ENCODE results near the gene NKPD1.
A peak's percentile ranks its signal among the peaks of the same experiment; 100 is the strongest.

The NKPD1 gene

DNA sequence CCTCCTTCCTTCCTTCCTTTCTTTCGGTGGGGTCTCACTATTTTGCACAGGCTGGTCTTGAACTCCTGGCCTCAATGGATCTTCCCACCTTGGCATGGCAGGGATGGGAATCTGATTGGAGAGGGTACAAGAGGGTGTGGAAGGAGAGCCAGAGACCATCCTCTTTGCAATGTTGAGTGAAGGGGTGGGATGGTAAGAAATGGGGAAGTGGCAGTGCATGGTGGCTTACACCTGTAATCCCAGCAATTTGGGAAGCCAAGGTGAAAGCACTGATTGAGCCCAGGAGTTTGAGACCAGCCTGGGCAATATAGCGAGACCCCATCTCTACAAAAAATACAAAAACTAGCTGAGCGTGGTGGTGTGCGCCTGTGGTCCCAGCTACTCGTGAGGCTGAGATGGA is 23.3 kb upstream of the NKPD1 start:
- H3K9me3 ChIP-seq (ENCODE audit: control insufficient read depth, insufficient read depth, low read depth, low read length), result no peaks in the 10 kb centered on the region
- H3K36me3 ChIP-seq (ENCODE audit: control insufficient read depth, insufficient read depth, low read length), result peaks cover 2% of the 10 kb centered on the region; the same call in 1 of the 2 replicates
- no peak overlapping the region for H3K27ac ChIP-seq (ENCODE audit: low read depth, low read length)
- no peak overlapping the region for H3K4me3 ChIP-seq (ENCODE audit: low read depth, low read length)
- H3K9ac ChIP-seq (ENCODE audit: low read length), result no peak overlapping the region
- H3K27me3 ChIP-seq (ENCODE audit: control insufficient read depth, insufficient read depth, low read length), result no peaks in the 10 kb centered on the region
- 0 out of 2 replicates have a peak, but pooled peaks cover 3% of the 10 kb centered on the region for H3K4me1 ChIP-seq (ENCODE audit: control insufficient read depth, insufficient read depth, low read length)

- Histone ChIP-seq H3K4me3 (ENCODE audit: low read depth, low read length) (no peak overlapping the region), H3K4me1 (ENCODE audit: control insufficient read depth, insufficient read depth, low read length) (0 out of 2 replicates have a peak, but pooled peaks cover 3% of the 10 kb centered on the region), H3K27me3 (ENCODE audit: control insufficient read depth, insufficient read depth, low read length) (no peaks in the 10 kb centered on the region), H3K9me3 (ENCODE audit: control insufficient read depth, insufficient read depth, low read depth, low read length) (no peaks in the 10 kb centered on the region), H3K36me3 (ENCODE audit: control insufficient read depth, insufficient read depth, low read length) (peaks cover 2% of the 10 kb centered on the region; the same call in 1 of the 2 replicates), H3K9ac (ENCODE audit: low read length) (no peak overlapping the region), H3K27ac (ENCODE audit: low read depth, low read length) (no peak overlapping the region)
Observed at GRCh38 chr19:45182758-45183157, 22.0 kb upstream of the NKPD1 start.

DNA sequence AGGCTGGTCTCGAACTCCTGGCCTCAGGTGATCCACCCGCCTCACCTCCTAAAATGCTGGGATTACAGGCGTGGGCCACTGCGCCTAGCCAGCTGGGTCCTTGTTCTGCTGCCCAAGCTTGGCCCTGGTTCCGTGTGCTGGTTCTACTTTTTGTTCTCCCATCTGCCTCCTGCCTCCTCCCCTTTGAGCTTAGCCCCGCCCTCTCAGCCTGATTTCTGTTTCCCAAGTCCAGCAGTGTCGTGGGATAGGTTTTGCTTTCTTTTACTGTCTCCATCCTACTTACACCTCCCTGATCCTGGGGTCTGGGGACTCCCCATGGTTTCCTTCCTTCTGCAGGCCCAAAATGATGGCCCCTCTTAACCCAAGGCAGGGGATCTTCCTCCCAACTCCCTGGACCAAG is 20.2 kb upstream of the NKPD1 start:
- no peak overlapping the region for H3K9ac ChIP-seq (ENCODE audit: low read length)
- peaks cover 2% of the 10 kb centered on the region; the same call in 1 of the 2 replicates for H3K36me3 ChIP-seq (ENCODE audit: control insufficient read depth, insufficient read depth, low read length)
- H3K27ac ChIP-seq (ENCODE audit: low read depth, low read length), result no peak overlapping the region
- no peaks in the 10 kb centered on the region for H3K27me3 ChIP-seq (ENCODE audit: control insufficient read depth, insufficient read depth, low read length)
- no peak overlapping the region for H3K4me3 ChIP-seq (ENCODE audit: low read depth, low read length)
- no peaks in the 10 kb centered on the region for H3K4me1 ChIP-seq (ENCODE audit: control insufficient read depth, insufficient read depth, low read length)
- no peaks in the 10 kb centered on the region for H3K9me3 ChIP-seq (ENCODE audit: control insufficient read depth, insufficient read depth, low read depth, low read length)

DNA sequence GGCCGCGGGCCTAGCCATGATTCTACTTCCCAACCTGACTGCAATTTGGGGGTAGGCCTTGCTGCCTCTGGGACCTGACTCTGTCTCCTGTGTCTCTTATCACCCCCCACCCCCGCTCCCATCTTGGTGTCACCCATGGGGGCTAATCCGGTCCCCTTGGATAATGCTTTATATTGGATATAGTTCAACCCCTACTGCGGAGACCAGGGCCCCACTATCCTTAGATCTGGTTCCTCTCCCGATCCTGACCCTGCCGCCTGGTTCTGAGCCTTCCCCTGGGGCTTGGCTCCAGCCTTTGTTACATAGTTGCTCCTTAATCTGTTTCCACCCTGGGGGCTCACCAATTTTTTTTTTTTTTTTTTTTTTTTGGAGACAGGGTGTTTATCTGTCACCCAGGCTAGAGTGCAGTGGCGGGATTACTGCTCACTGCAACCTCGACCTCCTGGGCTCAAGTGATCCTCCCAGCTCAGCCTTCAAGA is 19.1 kb upstream of the NKPD1 start:
- H3K27me3 ChIP-seq (ENCODE audit: control insufficient read depth, insufficient read depth, low read length), result no peaks in the 10 kb centered on the region
- peaks cover 2% of the 10 kb centered on the region; the same call in 1 of the 2 replicates for H3K36me3 ChIP-seq (ENCODE audit: control insufficient read depth, insufficient read depth, low read length)
- H3K4me1 ChIP-seq (ENCODE audit: control insufficient read depth, insufficient read depth, low read length), result no peaks in the 10 kb centered on the region
- peak overlapping the region; percentile 87 for H3K4me3 ChIP-seq (ENCODE audit: low read depth, low read length)
- H3K9me3 ChIP-seq (ENCODE audit: control insufficient read depth, insufficient read depth, low read depth, low read length), result no peaks in the 10 kb centered on the region
- peak overlapping the region; percentile 77 for H3K9ac ChIP-seq (ENCODE audit: low read length)
- no peak overlapping the region for H3K27ac ChIP-seq (ENCODE audit: low read depth, low read length)

DNA sequence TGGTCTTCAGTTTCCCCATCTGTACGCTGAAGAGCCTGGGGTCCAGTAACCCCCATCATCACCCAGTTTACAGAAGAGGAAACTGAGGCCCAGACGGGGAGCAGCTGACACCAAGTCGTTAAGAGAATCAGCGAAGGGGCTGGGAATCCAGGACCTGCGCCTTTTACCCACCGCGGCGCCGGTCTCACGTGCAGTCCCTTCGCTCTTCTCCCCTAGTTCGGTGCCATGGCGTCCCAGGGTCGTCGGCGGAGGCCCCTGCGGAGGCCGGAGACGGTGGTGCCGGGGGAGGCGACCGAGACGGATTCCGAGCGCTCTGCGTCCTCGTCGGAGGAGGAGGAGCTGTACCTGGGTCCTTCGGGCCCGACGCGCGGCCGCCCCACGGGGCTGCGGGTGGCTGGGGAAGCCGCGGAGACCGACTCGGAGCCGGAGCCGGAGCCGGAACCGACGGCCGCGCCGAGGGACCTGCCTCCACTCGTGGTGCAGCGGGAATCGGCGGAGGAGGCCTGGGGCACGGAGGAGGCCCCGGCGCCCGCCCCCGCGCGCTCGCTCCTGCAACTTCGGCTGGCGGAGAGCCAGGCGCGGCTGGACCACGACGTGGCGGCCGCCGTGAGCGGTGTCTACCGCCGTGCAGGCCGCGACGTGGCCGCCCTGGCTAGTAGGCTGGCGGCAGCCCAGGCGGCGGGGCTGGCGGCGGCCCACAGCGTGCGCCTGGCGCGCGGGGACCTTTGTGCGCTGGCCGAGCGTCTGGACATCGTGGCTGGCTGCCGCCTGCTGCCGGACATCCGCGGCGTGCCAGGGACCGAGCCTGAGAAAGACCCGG is 18.5 kb upstream of the NKPD1 start:
- peak overlapping the region; percentile 77 for H3K9ac ChIP-seq (ENCODE audit: low read length)
- H3K4me3 ChIP-seq (ENCODE audit: low read depth, low read length), result peak overlapping the region; percentile 87
- peak overlapping the region; percentile 37; the same call in 1 of the 2 replicates for H3K27ac ChIP-seq (ENCODE audit: low read depth, low read length)
- H3K9me3 ChIP-seq (ENCODE audit: control insufficient read depth, insufficient read depth, low read depth, low read length), result no peaks in the 10 kb centered on the region
- no peaks in the 10 kb centered on the region for H3K27me3 ChIP-seq (ENCODE audit: control insufficient read depth, insufficient read depth, low read length)
- no peaks in the 10 kb centered on the region for H3K4me1 ChIP-seq (ENCODE audit: control insufficient read depth, insufficient read depth, low read length)
- H3K36me3 ChIP-seq (ENCODE audit: control insufficient read depth, insufficient read depth, low read length), result peaks cover 2% of the 10 kb centered on the region; the same call in 1 of the 2 replicates

GRCh38 chr19:45178262-45179071 is 17.7 kb upstream of the NKPD1 start, which contains the start of gene BLOC1S3:
TSS of gene BLOC1S3 (plus strand) at chr19:45178784. CDS start at chr19:45179297, 513 bp downstream.
- Histone ChIP-seq H3K9ac (ENCODE audit: low read length) (peak within 1 kb of the TSS; percentile 78), H3K4me3 (ENCODE audit: low read depth, low read length) (peak within 1 kb of the TSS; percentile 87), H3K27me3 (ENCODE audit: control insufficient read depth, insufficient read depth, low read length) (no peaks in the 10 kb centered on the region), H3K4me1 (ENCODE audit: control insufficient read depth, insufficient read depth, low read length) (no peaks in the 10 kb centered on the region), H3K36me3 (ENCODE audit: control insufficient read depth, insufficient read depth, low read length) (peaks cover 2% of the 10 kb centered on the region; the same call in 1 of the 2 replicates), H3K9me3 (ENCODE audit: control insufficient read depth, insufficient read depth, low read depth, low read length) (no peaks in the 10 kb centered on the region), H3K27ac (ENCODE audit: low read depth, low read length) (peak within 1 kb of the TSS; percentile 37)

DNA sequence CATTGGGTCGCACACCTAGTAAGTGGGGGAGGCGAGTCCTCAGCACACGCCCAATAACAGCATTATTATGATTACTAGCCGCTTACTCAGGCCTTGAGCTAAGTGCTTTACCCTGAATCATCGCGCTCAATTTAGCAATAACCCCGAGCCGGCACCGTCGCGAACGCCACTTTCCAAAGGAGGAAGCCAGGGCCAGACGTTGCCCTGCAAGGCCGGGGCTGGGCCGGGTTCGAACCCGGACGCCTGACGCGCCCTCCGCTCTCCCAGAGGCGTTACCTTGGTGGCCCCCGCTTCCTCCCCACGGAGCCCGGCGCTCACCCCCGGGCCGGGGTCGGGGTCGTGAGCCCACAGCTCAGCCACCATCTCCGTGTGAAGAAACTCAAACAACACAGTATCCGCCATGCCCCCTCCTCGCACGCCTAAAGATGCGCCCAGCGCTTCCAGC is 17.1 kb upstream of the NKPD1 start, which contains the start of gene TRAPPC6A:
TSS of gene TRAPPC6A (minus strand) at position 421 of the 445 bp plus-strand sequence. CDS start at position 402, 19 bp downstream.
- Histone ChIP-seq H3K9ac (ENCODE audit: low read length) (peak within 1 kb of the TSS; percentile 78), H3K27me3 (ENCODE audit: control insufficient read depth, insufficient read depth, low read length) (no peaks in the 10 kb centered on the region), H3K4me1 (ENCODE audit: control insufficient read depth, insufficient read depth, low read length) (no peaks in the 10 kb centered on the region), H3K27ac (ENCODE audit: low read depth, low read length) (peak within 1 kb of the TSS; percentile 37), H3K4me3 (ENCODE audit: low read depth, low read length) (peak within 1 kb of the TSS; percentile 87), H3K36me3 (ENCODE audit: control insufficient read depth, insufficient read depth, low read length) (peaks cover 2% of the 10 kb centered on the region; the same call in 1 of the 2 replicates), H3K9me3 (ENCODE audit: control insufficient read depth, insufficient read depth, low read depth, low read length) (no peaks in the 10 kb centered on the region)

DNA sequence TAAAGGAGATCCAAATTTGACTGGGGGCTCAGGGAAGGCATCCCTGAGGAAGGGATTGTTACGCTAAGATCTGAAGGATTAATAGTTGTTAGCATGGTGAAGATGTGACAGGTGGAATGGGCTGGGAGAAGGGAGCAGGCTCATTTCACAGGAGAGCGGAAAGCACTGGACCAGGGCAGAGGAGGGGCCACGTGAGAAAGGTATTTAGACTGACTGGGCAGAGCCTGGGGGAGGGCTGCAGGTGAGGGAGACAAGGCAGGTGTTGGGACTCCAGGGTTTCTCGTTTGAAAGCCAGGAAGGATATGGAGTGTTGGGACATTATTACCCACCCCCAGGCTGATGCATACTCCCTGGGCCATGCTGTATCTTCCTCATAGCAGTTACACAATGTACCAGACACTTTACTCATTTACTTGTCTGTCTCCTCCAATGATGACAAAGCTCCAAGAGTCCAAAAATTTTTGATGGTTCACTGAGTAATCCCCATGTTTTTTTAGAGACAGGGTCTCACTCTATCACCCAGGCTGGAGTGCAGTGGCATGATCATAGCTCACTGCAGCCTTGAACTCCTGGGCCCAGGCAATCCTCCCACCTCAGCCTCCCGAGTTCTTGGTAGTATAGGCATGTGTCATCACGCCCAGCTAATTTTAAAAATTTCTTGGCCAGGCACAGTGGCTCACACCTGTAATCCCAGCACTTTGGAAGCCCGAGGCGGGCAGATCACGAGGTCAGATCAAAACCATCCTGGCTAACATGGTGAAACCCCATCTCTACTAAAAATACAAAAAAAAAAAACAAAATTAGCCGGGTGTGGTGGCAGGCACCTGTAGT is 14.9 kb upstream of the NKPD1 start:
- H3K9ac ChIP-seq (ENCODE audit: low read length), result no peak overlapping the region
- H3K9me3 ChIP-seq (ENCODE audit: control insufficient read depth, insufficient read depth, low read depth, low read length), result no peaks in the 10 kb centered on the region
- no peaks in the 10 kb centered on the region; the same call in 1 of the 2 replicates for H3K4me1 ChIP-seq (ENCODE audit: control insufficient read depth, insufficient read depth, low read length)
- H3K27me3 ChIP-seq (ENCODE audit: control insufficient read depth, insufficient read depth, low read length), result no peaks in the 10 kb centered on the region
- H3K4me3 ChIP-seq (ENCODE audit: low read depth, low read length), result no peak overlapping the region
- no peak overlapping the region for H3K27ac ChIP-seq (ENCODE audit: low read depth, low read length)
- no peaks in the 10 kb centered on the region for H3K36me3 ChIP-seq (ENCODE audit: control insufficient read depth, insufficient read depth, low read length)

- Histone ChIP-seq H3K27ac (ENCODE audit: low read depth, low read length) (no peak overlapping the region), H3K9me3 (ENCODE audit: control insufficient read depth, insufficient read depth, low read depth, low read length) (no peaks in the 10 kb centered on the region), H3K36me3 (ENCODE audit: control insufficient read depth, insufficient read depth, low read length) (no peaks in the 10 kb centered on the region), H3K4me3 (ENCODE audit: low read depth, low read length) (no peak overlapping the region), H3K9ac (ENCODE audit: low read length) (no peak overlapping the region), H3K27me3 (ENCODE audit: control insufficient read depth, insufficient read depth, low read length) (no peaks in the 10 kb centered on the region), H3K4me1 (ENCODE audit: control insufficient read depth, insufficient read depth, low read length) (no peaks in the 10 kb centered on the region; the same call in 1 of the 2 replicates)
Observed at GRCh38 chr19:45173816-45174215, 13.0 kb upstream of the NKPD1 start.

GRCh38 chr19:45172611-45173208 is 11.9 kb upstream of the NKPD1 start:
- H3K4me1 ChIP-seq (ENCODE audit: control insufficient read depth, insufficient read depth, low read length), result no peaks in the 10 kb centered on the region; the same call in 1 of the 2 replicates
- no peaks in the 10 kb centered on the region for H3K9me3 ChIP-seq (ENCODE audit: control insufficient read depth, insufficient read depth, low read depth, low read length)
- H3K4me3 ChIP-seq (ENCODE audit: low read depth, low read length), result no peak overlapping the region
- H3K36me3 ChIP-seq (ENCODE audit: control insufficient read depth, insufficient read depth, low read length), result no peaks in the 10 kb centered on the region
- H3K27ac ChIP-seq (ENCODE audit: low read depth, low read length), result no peak overlapping the region
- no peak overlapping the region for H3K9ac ChIP-seq (ENCODE audit: low read length)
- H3K27me3 ChIP-seq (ENCODE audit: control insufficient read depth, insufficient read depth, low read length), result no peaks in the 10 kb centered on the region

All from HUES6 (cell line).